NOMO-1 treated with DMSO at 0.1 percent for 48 hours (cell line): ENCODE measurements around the gene PLD4.

Experiments used
- DNase-seq: peaks from one replicate; lab custom pipeline; 2025; ENCODE audit not compliant: unreplicated experiment; lab: John Stamatoyannopoulos, UW

The PLD4 gene

GRCh38 chr14:104927432-104927816 lies 2.7 kb downstream of the PLD4 start:
- no peak for DNase-seq

GRCh38 chr14:104927901-104928300 lies 3.2 kb downstream of the PLD4 start:
- DNase-seq: no peak

DNA sequence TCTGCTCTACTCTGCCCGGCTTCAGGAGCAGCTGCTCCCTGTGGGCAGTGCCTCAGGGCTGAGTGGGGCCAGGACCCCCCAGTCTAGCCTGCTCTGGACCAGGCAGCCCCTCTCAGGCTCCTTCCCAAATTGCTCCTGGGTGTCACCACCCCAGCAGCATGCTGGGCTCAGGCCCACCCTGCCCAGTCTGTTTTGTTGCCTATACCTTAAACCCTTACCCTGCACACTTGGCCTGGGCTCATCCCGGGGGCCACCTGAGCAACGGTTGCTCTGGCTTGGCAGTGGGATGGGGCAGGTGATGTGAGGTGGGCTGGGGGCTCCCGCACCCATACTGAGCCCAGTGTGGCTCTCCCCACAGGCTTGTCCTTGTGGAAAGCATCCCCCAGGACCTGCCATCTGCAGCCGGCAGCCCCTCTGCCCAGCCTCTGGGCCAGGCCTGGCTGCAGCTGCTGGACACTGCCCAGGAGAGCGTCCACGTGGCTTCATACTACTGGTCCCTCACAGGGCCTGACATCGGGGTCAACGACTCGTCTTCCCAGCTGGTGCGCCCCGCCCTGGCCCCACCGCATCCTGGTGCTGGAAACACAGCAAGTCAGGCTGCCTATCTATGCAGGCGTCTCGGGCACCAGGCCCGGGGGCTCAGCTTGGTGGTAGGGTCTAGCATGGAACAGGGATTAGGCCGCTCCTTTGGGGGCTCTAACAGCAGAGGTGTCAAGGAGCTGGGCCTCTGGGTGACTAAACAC lies 3.9 kb downstream of the PLD4 start:
- DNase-seq: no peak

DNA sequence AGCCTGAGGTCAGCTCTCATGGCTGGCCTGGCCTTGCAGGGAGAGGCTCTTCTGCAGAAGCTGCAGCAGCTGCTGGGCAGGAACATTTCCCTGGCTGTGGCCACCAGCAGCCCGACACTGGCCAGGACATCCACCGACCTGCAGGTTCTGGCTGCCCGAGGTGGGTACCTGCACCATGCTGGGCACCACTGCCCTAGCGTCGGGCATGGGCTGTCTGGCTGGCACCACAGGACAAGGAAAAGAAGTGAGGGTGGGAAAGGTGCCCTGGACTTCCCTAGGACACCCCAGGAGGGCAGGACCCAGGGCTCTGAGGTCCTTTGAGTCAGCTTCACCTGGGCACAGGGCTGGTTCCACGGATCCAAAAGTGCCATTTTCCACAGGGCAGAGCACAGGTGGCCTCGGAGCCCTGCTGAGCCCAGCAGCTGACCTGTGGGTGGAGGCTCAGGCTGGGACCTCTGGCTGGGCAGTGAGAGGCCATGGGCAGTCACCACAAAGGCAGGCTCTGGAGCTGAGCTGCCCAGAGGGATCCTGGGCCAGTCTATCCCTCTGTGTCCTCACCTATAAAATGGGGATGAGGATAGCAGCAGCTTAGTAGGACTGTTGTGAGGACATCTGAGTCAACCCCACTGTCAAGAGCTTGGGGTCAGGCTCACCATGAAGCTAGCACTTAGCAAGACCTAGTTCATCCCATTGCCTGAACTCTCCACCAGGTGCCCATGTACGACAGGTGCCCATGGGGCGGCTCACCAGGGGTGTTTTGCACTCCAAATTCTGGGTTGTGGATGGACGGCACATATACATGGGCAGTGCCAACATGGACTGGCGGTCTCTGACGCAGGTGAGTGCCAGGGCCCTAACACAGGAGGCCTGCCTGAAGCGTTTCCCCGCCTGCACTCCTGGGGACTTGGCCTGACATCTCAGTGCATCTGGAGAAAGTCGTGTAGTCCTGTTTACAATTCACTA lies 4.9 kb downstream of the PLD4 start:
- no peak for DNase-seq

GRCh38 chr14:104930526-104931303 lies 6.0 kb downstream of the PLD4 start:
- no peak for DNase-seq

GRCh38 chr14:104931304-104931770 lies 6.7 kb downstream of the PLD4 start:
- no peak for DNase-seq

- DNase-seq: no peak
These were observed 7.3 kb downstream of the PLD4 start for GRCh38 chr14:104931771-104932675.

DNA sequence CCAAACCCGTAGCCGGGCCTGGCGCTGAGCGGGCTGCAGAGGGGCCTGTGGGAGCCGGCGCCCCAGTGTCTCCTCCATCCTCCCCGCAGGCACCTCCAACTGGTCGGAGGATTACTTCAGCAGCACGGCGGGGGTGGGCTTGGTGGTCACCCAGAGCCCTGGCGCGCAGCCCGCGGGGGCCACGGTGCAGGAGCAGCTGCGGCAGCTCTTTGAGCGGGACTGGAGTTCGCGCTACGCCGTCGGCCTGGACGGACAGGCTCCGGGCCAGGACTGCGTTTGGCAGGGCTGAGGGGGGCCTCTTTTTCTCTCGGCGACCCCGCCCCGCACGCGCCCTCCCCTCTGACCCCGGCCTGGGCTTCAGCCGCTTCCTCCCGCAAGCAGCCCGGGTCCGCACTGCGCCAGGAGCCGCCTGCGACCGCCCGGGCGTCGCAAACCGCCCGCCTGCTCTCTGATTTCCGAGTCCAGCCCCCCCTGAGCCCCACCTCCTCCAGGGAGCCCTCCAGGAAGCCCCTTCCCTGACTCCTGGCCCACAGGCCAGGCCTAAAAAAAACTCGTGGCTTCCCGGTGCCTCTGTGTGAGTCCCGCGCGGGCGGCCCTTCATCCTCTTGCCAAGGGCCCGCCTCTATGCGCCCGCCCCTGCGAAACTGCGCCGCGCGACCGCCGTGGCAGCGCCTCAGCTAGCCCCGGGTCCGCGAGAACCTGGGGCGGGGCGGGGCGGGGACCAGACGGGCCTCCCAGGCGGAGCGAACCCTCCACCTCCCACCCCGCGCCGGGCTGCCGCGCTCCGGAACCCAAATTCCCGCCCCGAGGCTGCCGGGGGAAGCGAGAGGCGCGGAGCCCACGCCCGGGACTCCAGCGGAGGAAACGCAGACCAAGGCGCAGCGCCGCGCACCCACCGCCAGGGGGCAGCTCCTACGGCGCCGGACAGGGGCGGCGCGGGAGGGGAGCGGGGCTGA lies 8.3 kb downstream of the PLD4 start:
- peak; percentile 62 for DNase-seq

GRCh38 chr14:104933746-104934733 lies 9.4 kb downstream of the PLD4 start:
- DNase-seq: no peak

DNA sequence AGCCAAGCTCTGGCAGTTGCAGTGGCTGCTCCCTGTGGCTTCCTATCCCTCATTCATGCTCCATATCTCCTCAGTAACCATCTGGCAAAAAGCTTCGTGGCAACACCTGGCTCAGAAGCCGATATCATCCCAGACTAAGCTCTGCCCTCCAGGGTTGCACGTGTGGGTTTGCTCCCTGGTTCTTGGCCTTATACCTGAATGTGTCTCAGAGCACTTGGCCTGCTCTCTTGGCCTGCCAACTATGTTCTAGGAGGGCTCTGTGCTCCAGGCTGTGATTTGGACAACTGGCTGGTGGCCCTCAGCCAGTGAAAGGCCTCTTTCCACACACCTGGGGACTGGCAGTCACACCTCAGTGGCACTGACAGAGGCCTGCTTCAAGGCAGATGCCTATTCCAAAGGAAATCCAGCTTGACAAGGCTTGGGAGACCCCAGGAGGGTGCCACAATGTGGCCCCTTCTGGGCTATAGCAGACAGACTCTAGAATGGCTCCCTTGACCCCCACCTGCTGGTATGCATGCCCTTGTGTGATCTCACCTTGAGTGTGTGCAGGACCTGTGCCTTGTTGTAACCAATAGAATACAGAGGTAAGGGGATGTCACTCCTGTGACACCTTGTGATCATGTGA lies 10.5 kb downstream of the PLD4 start:
- DNase-seq: no peak

DNA sequence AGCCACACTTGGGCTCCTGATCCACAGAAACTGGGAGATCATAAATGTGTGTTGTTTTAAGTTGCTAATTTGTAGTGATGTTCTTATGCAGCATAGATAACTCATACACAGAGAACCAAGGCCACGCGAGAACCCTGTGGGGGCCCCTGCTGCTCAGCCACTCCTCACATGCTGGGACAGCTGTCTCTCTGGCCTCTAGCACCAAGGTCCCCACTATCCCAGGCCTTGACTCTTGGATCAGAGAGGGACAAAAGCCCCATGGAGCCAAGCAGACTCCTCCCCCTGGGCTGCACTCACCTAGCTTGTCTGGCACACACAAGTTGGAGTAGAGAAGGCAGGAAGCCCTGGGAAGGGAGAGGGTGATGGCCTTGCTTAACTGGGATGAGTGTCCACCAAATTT lies 11.3 kb downstream of the PLD4 start:
- no peak for DNase-seq

- no peak for DNase-seq
These were observed 11.9 kb downstream of the PLD4 start for GRCh38 chr14:104936361-104937155.

DNA sequence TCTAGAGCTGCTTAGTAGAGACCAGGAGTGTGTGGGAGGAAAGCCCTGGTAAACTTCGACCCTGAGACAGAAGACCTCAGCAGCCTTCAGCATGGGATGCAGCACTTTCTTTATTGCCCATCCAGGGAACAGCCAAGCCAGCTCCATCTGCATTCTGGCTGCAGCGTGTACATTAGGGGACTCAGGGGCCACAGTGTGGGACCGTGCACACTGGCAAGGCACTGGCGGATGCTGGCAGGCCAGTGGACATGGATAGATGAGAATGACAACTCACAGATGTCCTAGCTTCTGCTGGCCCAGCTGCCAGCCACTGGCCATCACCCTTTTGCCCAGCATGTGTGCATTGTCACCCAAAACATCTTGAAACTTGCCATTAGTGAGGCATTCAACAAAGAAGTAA lies 12.5 kb downstream of the PLD4 start:
- DNase-seq: no peak

DNA sequence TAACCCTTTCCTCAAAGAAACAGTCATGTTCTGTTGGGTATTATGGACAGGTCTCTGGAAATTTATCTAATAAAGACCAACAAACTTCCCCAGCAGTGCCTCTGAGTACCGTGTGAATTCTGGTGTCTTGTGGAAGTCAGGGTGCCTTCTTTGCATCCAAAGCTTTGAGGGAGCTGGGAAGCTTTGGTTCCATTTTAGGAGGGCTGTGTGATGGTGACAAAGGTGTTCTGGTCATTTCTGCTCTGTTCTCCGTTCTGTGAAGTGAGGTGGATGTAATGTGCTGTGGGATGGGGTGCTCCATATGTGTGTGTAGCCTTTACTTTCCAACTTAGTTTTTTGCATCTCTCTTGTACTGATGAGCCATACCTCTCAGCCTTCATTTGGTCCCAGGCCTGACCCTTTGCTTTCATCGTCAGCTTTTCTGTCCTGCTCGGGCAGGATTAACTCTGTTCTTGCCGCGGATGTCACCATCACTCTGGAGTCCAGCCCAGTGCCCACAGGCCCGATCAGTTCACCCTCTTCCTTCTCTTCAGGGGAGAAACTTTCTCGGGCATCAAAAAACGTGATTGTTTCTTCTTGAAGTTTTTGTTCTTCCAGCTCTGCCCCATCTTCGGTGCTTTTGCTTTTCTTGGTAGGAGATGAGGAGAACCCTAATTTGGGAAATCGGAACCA lies 13.2 kb downstream of the PLD4 start:
- no peak for DNase-seq

- DNase-seq: no peak
These were observed 13.8 kb downstream of the PLD4 start for GRCh38 chr14:104938436-104938835.

DNA sequence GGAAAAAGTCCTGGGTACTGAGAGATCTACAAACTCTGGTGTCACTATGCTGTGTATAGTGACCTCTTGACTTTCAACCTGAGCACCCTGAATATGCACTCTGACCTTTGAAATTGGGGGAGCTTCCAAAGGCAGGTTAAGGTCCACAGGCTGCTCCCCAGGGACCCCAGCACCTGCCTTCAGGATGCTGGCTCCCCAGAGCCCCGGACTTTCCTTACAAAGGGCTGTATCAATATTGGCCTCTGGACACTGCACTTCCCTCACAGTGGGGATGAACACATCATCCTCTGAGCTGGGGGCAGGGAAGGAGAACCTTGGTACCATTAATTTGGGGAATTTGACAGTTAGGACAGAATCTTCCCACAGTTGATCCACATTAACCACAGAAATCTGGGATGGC lies 14.3 kb downstream of the PLD4 start:
- no peak for DNase-seq
